Body of pancreas (tissue), 4 donors: Measurements from ENCODE around the gene WSCD1. TPM values are rescaled to one million over a fixed set of nuclear protein-coding genes. Genes with fewer than 3 reads are reported as not detected.

ENCODE experiments used
- ATAC-seq: fragments of 150-250 bp; one replicate; pipeline ENCODE4 v1.9.1; 2016
- DNase-seq, 4 donors: peaks; one replicate each; pipeline ENCODE4 v3.0.0-alpha.2; 2019
- H3K27ac ChIP-seq, 4 donors: fragments of 200-600 bp; sonication (generic); 1 replicate in 3 of 4; 2 replicates in 1 of 4; pipeline versions ENCODE4 v1.5.1 to v1.6.1; 2016 to 2019; ENCODE audit warnings: mild to moderate bottlenecking in 1 of 4, mixed read lengths in 1 of 4, moderate library complexity in 1 of 4
- H3K27me3 ChIP-seq, 2 donors: fragments of 200-600 bp; sonication (generic); one replicate each; pipeline ENCODE4 v1.6.0; 2016; ENCODE audit warnings: mild to moderate bottlenecking in 1 of 2
- H3K36me3 ChIP-seq, 2 donors: fragments of 200-600 bp; sonication (generic); replicated peaks in 1 of 2; 2 replicates each; pipeline ENCODE4 v1.5.1; 2016; ENCODE audit warnings: low read depth in 2 of 2; ENCODE audit not compliant: insufficient read depth in 1 of 2
- H3K4me1 ChIP-seq: fragments of 200-600 bp; sonication (generic); one replicate; pipeline ENCODE4 v1.6.0; 2016
- H3K4me3 ChIP-seq, 2 donors: fragments of 200-600 bp; sonication (generic); 1 replicate in 1 of 2; 2 replicates in 1 of 2; pipeline ENCODE4 v1.5.1; 2016 to 2019
- H3K9me3 ChIP-seq, 3 donors: fragments of 200-600 bp; sonication (generic); 1 replicate in 2 of 3; 2 replicates in 1 of 3; pipeline ENCODE4 v1.5.1; 2016
- CTCF ChIP-seq, 7 experiments: fragments of 450-650 bp in 4 of 7; fragments of 200-600 bp in 3 of 7; sonication (generic) in 3 of 7; IDR thresholded peaks; one replicate each; pipeline ENCODE4 v1.5.1; 2016 to 2019; ENCODE audit warnings: antibody characterized with exemption in 7 of 7
- POLR2A ChIP-seq, 3 donors: fragments of 450-650 bp; IDR thresholded peaks; one replicate each; pipeline ENCODE4 v1.6.1; 2016; ENCODE audit warnings: antibody characterized with exemption in 3 of 3, mild to moderate bottlenecking in 2 of 3
- WGBS, 2 donors: methylation state at CpG; one replicate each; pipeline ENCODE4 v1.1.5; 2017; 5-methylcytosine and 5-hydroxymethylcytosine counted together
- intact Hi-C: fragments of 100-400 bp; cut with DNase I; formaldehyde crosslinking; loops from one replicate; pipeline ENCODE4 v1.15.1; 2023
- total RNA-seq, 2 donors: library from RNA; depleted of rRNA; stranded (reverse); fragments of >200 nt; gene quantifications; one replicate each; pipeline ENCODE4 v1.1.0, GENCODE V29; 2016

WSCD1 gene
- total RNA-seq, 2 donors from 2014 or later: 1.8 to 3.0 TPM

GRCh38 chr17:6108987-6109386, 38.8 kb downstream of the WSCD1 start:
- no peak overlapping the region for H3K27ac ChIP-seq
- ATAC-seq: no peak
- intact Hi-C loops: no loop called here
- no peaks in the 10 kb centered on the region for H3K4me1 ChIP-seq
- no peaks in the 10 kb centered on the region for H3K27me3 ChIP-seq
- no peak for DNase-seq
- no peaks in the 10 kb centered on the region for H3K36me3 ChIP-seq
- H3K4me3 ChIP-seq: no peak overlapping the region
- TF ChIP-seq CTCF (IDR thresholded peaks at IDR 0.05) (no peak), POLR2A (IDR thresholded peaks at IDR 0.05) (no peak)
- H3K9me3 ChIP-seq: no peaks in the 10 kb centered on the region
- WGBS, 2 donors: 87 to 98% methylated on average over 5 of the region's 5 CpGs

- Histone ChIP-seq H3K27me3 (no peaks in the 10 kb centered on the region), H3K36me3 (no peaks in the 10 kb centered on the region), H3K4me1 (no peaks in the 10 kb centered on the region), H3K9me3 (no peaks in the 10 kb centered on the region), H3K4me3 (no peak overlapping the region), H3K27ac (no peak overlapping the region)
- intact Hi-C loops: no loop called here
- TF ChIP-seq POLR2A (IDR thresholded peaks at IDR 0.05) (no peak), CTCF (IDR thresholded peaks at IDR 0.05) (no peak)
- WGBS, 2 donors: 83 to 93% methylated on average over 4 of the region's 4 CpGs
- ATAC-seq (no peak), DNase-seq (no peak)
Measured at GRCh38 chr17:6109536-6109935, 39.4 kb downstream of the WSCD1 start.

GRCh38 chr17:6110088-6110487, 39.9 kb downstream of the WSCD1 start:
- WGBS, 2 donors: 86 to 88% methylated on average over 4 of the region's 4 CpGs
- TF ChIP-seq POLR2A (IDR thresholded peaks at IDR 0.05) (no peak), CTCF (IDR thresholded peaks at IDR 0.05) (no peak)
- DNase-seq: no peak
- Histone ChIP-seq H3K9me3 (no peaks in the 10 kb centered on the region), H3K27ac (no peak overlapping the region), H3K4me1 (no peaks in the 10 kb centered on the region), H3K36me3 (no peaks in the 10 kb centered on the region), H3K4me3 (no peak overlapping the region), H3K27me3 (no peaks in the 10 kb centered on the region)
- intact Hi-C loops: no loop called here
- no peak for ATAC-seq

GRCh38 chr17:6110592-6110991, 40.4 kb downstream of the WSCD1 start:
- 87 to 92% methylated on average over 7 of the region's 7 CpGs for WGBS, 2 donors
- intact Hi-C loops: no loop called here
- no peak for TF ChIP-seq POLR2A (IDR thresholded peaks at IDR 0.05)
- TF ChIP-seq CTCF (IDR thresholded peaks at IDR 0.05): no peak
- DNase-seq (no peak), ATAC-seq (no peak)
- no peaks in the 10 kb centered on the region for H3K9me3 ChIP-seq
- no peak overlapping the region for H3K27ac ChIP-seq
- no peaks in the 10 kb centered on the region for H3K36me3 ChIP-seq
- H3K27me3 ChIP-seq: no peaks in the 10 kb centered on the region
- H3K4me3 ChIP-seq: no peak overlapping the region
- H3K4me1 ChIP-seq: no peaks in the 10 kb centered on the region

GRCh38 chr17:6120351-6120750, 50.2 kb downstream of the WSCD1 start:
- Histone ChIP-seq H3K27me3 (no peaks in the 10 kb centered on the region), H3K27ac (no peak overlapping the region), H3K4me3 (no peak overlapping the region), H3K4me1 (no peaks in the 10 kb centered on the region), H3K9me3 (peaks cover 0 to 11% (median 0%) of the 10 kb centered on the region in 3 donors), H3K36me3 (no peaks in the 10 kb centered on the region)
- TF ChIP-seq POLR2A (IDR thresholded peaks at IDR 0.05): no peak
- no peak for TF ChIP-seq CTCF (IDR thresholded peaks at IDR 0.05)
- 92 to 97% methylated on average over 20 to 34 of the region's 34 CpGs for WGBS, 2 donors
- DNase-seq (no peak), ATAC-seq (no peak)
- intact Hi-C loops: no loop called here
